Epithelial cell of esophagus (primary cell): ENCODE data around the gene ATOH1.

Experiments
- DNase-seq: peaks from one replicate; pipeline ENCODE4 v3.0.0; 2010; ENCODE audit warnings: low read depth
- H3K4me3 ChIP-seq: 2 replicates; pipeline ENCODE4 v1.5.1; 2011; ENCODE audit warnings: mild to moderate bottlenecking, low read length, control low read depth
- TF ChIP-seq, protein P1 (sequence below): IDR thresholded peaks from 2 replicates; pipeline ENCODE4 v1.5.1; 2011; ENCODE audit warnings: low read depth, mild to moderate bottlenecking, low read length, control low read depth, inconsistent platforms; ENCODE audit not compliant: insufficient read depth; ENCODE audit errors: missing control alignments

Gene ATOH1

DNA sequence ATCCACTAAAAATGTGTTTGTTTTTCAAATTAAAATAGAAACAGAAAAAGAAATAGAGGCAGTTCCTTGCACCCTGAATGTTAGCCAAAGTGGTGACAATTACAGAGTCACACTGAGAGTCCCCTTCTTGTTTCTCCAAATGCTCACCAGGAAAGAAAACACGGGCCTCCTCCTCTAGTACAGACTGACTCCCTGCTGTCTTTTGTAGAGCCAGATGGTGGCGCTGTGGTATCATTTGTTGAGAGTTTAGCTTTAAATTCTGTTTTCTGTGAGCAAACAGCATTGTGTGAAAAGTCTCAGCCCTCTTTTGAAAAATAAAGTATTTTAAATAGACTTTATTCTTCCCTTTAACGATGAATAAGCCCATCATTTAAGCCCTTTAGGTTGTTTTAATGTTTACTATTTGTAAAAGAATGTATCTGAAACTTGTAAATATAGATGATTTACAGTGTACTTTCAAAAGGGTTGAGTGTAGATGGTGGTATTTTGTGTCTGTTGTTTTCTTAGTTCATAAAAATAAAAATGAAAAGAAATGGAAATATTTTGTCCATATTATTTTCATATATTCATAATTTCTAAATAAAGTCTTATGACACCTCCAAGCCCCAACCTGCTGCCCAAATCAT lies 36.9 kb upstream of the ATOH1 start:
- H3K4me3 ChIP-seq: no peak overlapping the region
- peak; percentile 64 for DNase-seq
- TF ChIP-seq, protein P1, sequence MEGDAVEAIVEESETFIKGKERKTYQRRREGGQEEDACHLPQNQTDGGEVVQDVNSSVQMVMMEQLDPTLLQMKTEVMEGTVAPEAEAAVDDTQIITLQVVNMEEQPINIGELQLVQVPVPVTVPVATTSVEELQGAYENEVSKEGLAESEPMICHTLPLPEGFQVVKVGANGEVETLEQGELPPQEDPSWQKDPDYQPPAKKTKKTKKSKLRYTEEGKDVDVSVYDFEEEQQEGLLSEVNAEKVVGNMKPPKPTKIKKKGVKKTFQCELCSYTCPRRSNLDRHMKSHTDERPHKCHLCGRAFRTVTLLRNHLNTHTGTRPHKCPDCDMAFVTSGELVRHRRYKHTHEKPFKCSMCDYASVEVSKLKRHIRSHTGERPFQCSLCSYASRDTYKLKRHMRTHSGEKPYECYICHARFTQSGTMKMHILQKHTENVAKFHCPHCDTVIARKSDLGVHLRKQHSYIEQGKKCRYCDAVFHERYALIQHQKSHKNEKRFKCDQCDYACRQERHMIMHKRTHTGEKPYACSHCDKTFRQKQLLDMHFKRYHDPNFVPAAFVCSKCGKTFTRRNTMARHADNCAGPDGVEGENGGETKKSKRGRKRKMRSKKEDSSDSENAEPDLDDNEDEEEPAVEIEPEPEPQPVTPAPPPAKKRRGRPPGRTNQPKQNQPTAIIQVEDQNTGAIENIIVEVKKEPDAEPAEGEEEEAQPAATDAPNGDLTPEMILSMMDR: peak; percentile 89

DNA sequence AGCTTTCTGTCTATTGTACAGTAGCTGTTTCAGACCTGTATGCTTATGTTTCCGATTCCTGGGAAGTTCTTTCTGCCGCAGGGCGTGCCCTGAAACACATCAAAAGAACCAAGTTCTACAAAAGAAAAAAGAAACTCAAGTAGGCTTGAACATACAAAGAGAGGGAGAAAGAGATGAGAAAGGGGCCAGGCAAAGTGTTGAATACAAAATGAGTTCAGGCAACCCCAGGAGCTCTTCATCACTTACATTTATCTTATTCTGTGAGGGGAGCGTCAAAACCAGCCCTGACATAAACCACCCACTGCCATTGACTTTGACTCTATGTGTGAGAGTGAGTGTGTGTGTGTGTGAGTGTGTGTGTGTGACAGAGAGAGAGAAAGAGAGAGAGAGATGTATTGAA lies 26.5 kb upstream of the ATOH1 start:
- DNase-seq: no peak
- TF ChIP-seq, protein P1: no peak
- H3K4me3 ChIP-seq: no peak overlapping the region

DNA sequence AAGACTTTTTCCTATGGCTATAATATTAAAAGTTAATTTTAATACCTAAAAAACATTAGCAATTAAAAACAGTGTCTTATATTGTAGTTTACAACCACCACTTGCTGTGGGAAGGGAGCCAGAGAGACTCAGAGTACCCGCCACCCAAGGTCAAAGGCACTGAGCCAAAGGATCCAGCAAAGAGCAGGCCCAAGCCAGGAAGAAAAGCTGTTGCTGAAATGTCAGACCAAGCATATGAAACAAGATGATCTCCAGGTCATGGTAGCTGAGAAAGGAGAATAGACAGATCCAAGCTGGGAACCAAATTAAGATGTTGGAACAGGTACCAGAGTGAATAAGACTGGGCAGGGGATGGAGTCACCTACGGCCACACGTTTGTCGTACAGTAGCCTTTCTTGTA lies 18.8 kb upstream of the ATOH1 start:
- TF ChIP-seq, protein P1: no peak
- H3K4me3 ChIP-seq: no peak overlapping the region
- no peak for DNase-seq

DNA sequence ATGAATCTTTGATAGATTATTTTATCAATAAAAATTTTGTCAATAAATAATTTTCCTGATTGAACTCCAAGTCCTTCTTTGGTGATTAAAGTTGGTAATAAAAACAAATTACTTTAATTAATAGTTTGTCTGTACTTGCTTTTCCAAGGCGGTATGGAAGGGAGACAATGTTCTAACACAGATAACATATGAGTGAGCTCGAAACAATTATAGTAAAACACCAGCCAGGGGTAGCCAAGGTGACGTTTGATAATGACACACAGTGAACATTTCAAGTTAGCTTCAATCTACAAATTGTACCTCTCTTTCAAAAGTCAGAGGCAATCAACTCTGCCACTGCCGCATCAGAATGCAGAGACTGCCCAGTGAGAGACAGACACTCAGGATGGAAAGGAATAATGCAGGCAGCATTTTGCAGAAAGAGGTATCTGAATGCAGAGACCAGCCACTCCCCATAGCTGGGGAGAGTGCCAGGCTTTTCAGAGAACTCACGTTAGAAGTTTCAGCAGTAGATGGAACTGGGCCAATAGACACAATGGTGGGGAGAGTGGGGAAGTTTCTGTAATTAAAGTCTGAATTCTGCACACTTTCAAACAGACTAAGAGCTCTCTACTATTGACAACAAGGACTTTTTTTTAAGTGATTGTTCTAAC lies 18.1 kb upstream of the ATOH1 start:
- TF ChIP-seq, protein P1: no peak
- no peak overlapping the region for H3K4me3 ChIP-seq
- DNase-seq: no peak

DNA sequence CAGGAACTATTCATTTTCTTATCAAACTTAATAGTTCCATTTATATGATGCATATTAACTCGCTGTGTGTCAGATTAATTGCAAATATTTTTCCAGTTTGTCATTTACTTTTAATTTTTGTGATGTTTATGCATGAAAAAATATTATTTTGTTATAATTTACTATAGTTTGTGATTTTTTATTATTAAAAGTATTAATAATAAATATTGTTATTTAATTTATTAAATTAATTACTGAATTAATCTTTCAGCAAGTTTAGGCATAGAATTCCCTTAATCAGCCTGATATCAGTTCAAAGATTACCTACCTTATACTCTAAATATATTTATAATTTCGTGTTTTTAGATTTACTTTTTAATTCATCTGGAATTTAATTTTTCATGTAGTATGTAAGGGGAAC lies 15.5 kb upstream of the ATOH1 start:
- TF ChIP-seq, protein P1: no peak
- no peak overlapping the region for H3K4me3 ChIP-seq
- no peak for DNase-seq

DNA sequence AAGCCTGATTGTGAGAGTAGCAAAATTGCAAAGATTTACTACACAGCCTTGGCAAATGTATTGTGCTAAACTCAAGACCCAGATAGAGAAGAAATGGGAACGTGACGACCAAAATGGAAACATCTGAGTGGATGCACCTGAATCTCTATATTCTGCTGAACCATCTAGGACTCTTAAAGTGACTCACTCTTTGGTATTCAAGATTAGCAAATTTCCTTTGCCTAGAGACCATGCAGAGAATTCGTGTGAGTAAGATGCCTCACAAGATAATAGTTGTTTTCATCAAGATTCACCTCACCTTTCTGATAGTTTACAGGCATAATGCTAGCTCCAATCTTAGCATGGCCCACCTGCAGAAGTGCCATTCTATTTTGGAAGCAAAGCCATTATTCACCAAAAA lies 14.4 kb upstream of the ATOH1 start:
- TF ChIP-seq, protein P1: no peak
- H3K4me3 ChIP-seq: no peak overlapping the region
- DNase-seq: peak; percentile 58

DNA sequence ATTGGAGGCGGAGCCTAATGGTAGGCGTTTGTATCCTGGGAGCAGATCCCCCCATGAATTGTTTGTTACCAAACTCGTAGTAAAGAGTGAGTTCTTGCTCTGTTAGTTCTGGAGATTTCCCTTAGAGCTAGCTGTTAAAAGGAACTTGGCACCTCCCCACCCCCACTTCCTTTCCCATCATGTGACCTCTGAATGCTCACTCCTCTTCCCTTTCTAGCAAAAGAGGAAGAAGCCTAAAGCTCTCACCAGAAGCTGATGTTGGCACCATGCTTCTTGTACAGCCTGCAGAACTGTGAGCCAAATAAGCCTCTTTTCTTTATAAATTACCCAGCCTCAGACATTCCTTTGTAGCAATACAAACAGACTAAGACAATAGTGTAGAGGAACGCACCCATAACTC lies 13.8 kb upstream of the ATOH1 start:
- DNase-seq: no peak
- no peak overlapping the region for H3K4me3 ChIP-seq
- TF ChIP-seq, protein P1: no peak
